Mesothelial cell of epicardium (in vitro differentiated cells): Measurements from ENCODE around the gene NSRP1. TPM values are rescaled to one million over a fixed set of nuclear protein-coding genes. Genes with fewer than 3 reads are reported as not detected.

Experiments used
- DNase-seq, 2 experiments: peaks; one replicate each; pipeline ENCODE4 v3.0.0; 2021; ENCODE audit warnings: low spot score in 2 of 2; ENCODE audit not compliant: unreplicated experiment in 2 of 2
- H3K27ac Mint-ChIP-seq: 2 replicates; pipeline ENCODE4 v1.8.0; 2021; ENCODE audit warnings: mixed read lengths
- H3K27me3 Mint-ChIP-seq: 2 replicates; pipeline ENCODE4 v1.8.0; 2021; ENCODE audit warnings: low read depth, mixed read lengths
- H3K36me3 Mint-ChIP-seq: 2 replicates; pipeline ENCODE4 v1.8.0; 2021; ENCODE audit warnings: mixed read lengths
- H3K4me1 Mint-ChIP-seq: 2 replicates; pipeline ENCODE4 v1.8.0; 2021; ENCODE audit warnings: mixed read lengths
- H3K4me3 Mint-ChIP-seq: 2 replicates; pipeline ENCODE4 v1.8.0; 2021; ENCODE audit warnings: mild to moderate bottlenecking, moderate library complexity, mixed read lengths
- H3K9me3 Mint-ChIP-seq: 2 replicates; pipeline ENCODE4 v1.8.0; 2021; ENCODE audit warnings: mixed read lengths
- CTCF ChIP-seq: fragments of 200-600 bp; sonication (generic); IDR thresholded peaks from one replicate; pipeline ENCODE4 v1.5.0; 2021; ENCODE audit warnings: antibody characterized with exemption; ENCODE audit not compliant: unreplicated experiment
- total RNA-seq: library from RNA; stranded (reverse); gene quantifications from 3 replicates; pipeline ENCODE4 v1.2.1, GENCODE V29; 2021

Gene NSRP1
- total RNA-seq, 1 donor from 2014 or later: 32.7 TPM

- no peak for DNase-seq
- Mint-ChIP-seq H3K27ac (no peak overlapping the region), H3K27me3 (no peaks in the 10 kb centered on the region), H3K4me1 (no peaks in the 10 kb centered on the region), H3K4me3 (no peak overlapping the region), H3K36me3 (no peaks in the 10 kb centered on the region), H3K9me3 (no peaks in the 10 kb centered on the region)
- TF ChIP-seq CTCF: no peak
Measured at GRCh38 chr17:30217746-30218245, 101.2 kb downstream of the NSRP1 start.

GRCh38 chr17:30218799-30219198 is 102.2 kb downstream of the NSRP1 start:
- Mint-ChIP-seq H3K27ac (no peak overlapping the region), H3K36me3 (no peaks in the 10 kb centered on the region), H3K27me3 (no peaks in the 10 kb centered on the region), H3K4me1 (no peaks in the 10 kb centered on the region), H3K9me3 (no peaks in the 10 kb centered on the region), H3K4me3 (no peak overlapping the region)
- no peak for DNase-seq
- no peak for TF ChIP-seq CTCF

GRCh38 chr17:30219315-30219714 is 102.7 kb downstream of the NSRP1 start:
- Mint-ChIP-seq H3K27ac (no peak overlapping the region), H3K4me1 (no peaks in the 10 kb centered on the region), H3K9me3 (no peaks in the 10 kb centered on the region), H3K27me3 (no peaks in the 10 kb centered on the region), H3K36me3 (no peaks in the 10 kb centered on the region), H3K4me3 (no peak overlapping the region)
- no peak for DNase-seq
- TF ChIP-seq CTCF: no peak

- Mint-ChIP-seq H3K4me1 (no peaks in the 10 kb centered on the region), H3K4me3 (no peak overlapping the region), H3K9me3 (no peaks in the 10 kb centered on the region), H3K27ac (no peak overlapping the region), H3K36me3 (no peaks in the 10 kb centered on the region), H3K27me3 (no peaks in the 10 kb centered on the region)
- DNase-seq: no peak
- no peak for TF ChIP-seq CTCF
Measured at GRCh38 chr17:30219833-30220232, 103.2 kb downstream of the NSRP1 start.

- Mint-ChIP-seq H3K9me3 (no peaks in the 10 kb centered on the region), H3K27me3 (no peaks in the 10 kb centered on the region), H3K27ac (no peak overlapping the region), H3K4me1 (no peaks in the 10 kb centered on the region), H3K4me3 (no peak overlapping the region), H3K36me3 (no peaks in the 10 kb centered on the region)
- DNase-seq: no peak
- no peak for TF ChIP-seq CTCF
Measured at GRCh38 chr17:30220414-30220813, 103.8 kb downstream of the NSRP1 start.

- peaks cover 1% of the 10 kb centered on the region for H3K27me3 Mint-ChIP-seq
- TF ChIP-seq CTCF: no peak
- H3K4me1 Mint-ChIP-seq: peaks cover 7% of the 10 kb centered on the region
- H3K9me3 Mint-ChIP-seq: no peaks in the 10 kb centered on the region
- DNase-seq: no peak
- no peak overlapping the region for H3K27ac Mint-ChIP-seq
- no peak overlapping the region for H3K4me3 Mint-ChIP-seq
- H3K36me3 Mint-ChIP-seq: no peaks in the 10 kb centered on the region
Measured at GRCh38 chr17:30221346-30221745, 104.7 kb downstream of the NSRP1 start.
